Right lobe of liver (tissue), 6 donors: ENCODE measurements around the gene AGRN. TPM values are rescaled to one million over a fixed set of nuclear protein-coding genes. Genes with fewer than 3 reads are reported as not detected.
A peak's percentile ranks its signal among the peaks of the same experiment; 100 is the strongest.

Experiments used
- ATAC-seq, 4 donors: fragments of 200-7000 bp; cut with Tn5 transposase; one replicate each; pipeline ENCODE4 v1.9.1; 2020; ENCODE audit warnings: mild to moderate bottlenecking in 4 of 4, moderate library complexity in 4 of 4
- DNase-seq, 3 donors: peaks; one replicate each; pipeline ENCODE4 v3.0.0-alpha.2; 2020
- H3K27ac ChIP-seq, 3 donors: fragments of 200-600 bp; one replicate each; pipeline ENCODE4 v1.8.0; 2022
- H3K27me3 ChIP-seq, 2 donors: fragments of 200-600 bp; one replicate each; pipeline ENCODE4 v1.8.0; 2022
- H3K36me3 ChIP-seq, 4 donors: fragments of 200-600 bp; sonication (generic) in 1 of 4; one replicate each; pipeline versions ENCODE4 v1.5.1 to v1.8.0; 2017 to 2022; ENCODE audit warnings: control low read depth in 1 of 4
- H3K4me1 ChIP-seq, 4 donors: fragments of 200-600 bp; sonication (generic) in 1 of 4; one replicate each; pipeline versions ENCODE4 v1.5.1 to v1.8.0; 2017 to 2022; ENCODE audit warnings: control low read depth in 1 of 4
- H3K4me3 ChIP-seq, 3 donors: fragments of 200-600 bp; one replicate each; pipeline ENCODE4 v1.8.0; 2022
- H3K9me3 ChIP-seq, 4 donors: fragments of 200-600 bp; sonication (generic) in 1 of 4; one replicate each; pipeline versions ENCODE4 v1.5.1 to v1.8.0; 2017 to 2022; ENCODE audit warnings: control low read depth in 1 of 4
- POLR2A ChIP-seq: fragments of 450-650 bp; IDR thresholded peaks from one replicate; pipeline ENCODE4 v1.6.1; 2017; ENCODE audit warnings: antibody characterized with exemption, mild to moderate bottlenecking
- WGBS: methylation state at CpG from one replicate; pipeline ENCODE4 v1.1.6; 2018; ENCODE audit warnings: low coverage, low lambda C conversion rate; ENCODE audit not compliant: insufficient coverage; ENCODE audit errors: missing lambda C conversion rate; 5-methylcytosine and 5-hydroxymethylcytosine counted together
- intact Hi-C, 2 donors: fragments of 100-400 bp; cut with DNase I; formaldehyde crosslinking; loops; one replicate each; pipeline versions ENCODE4 v1.11.2 to v1.14.1; 2022
- total RNA-seq, 6 experiments: library from RNA; depleted of rRNA in 2 of 6; stranded (reverse); fragments of >200 nt in 2 of 6; fragmentation: NEBNext Ultra II Directional in 3 of 6; extraction: Animal tissue kit (Norgen Biotek cat#: 25700) in 3 of 6; gene quantifications; one replicate each; pipeline versions ENCODE4 v1.1.0 to v1.2.4, GENCODE V29; 2016 to 2023
- TF ChIP-seq, protein P1 (sequence below), 4 donors: fragments of 200-600 bp in 3 of 4; fragments of 450-650 bp in 1 of 4; IDR thresholded peaks; one replicate each; pipeline versions ENCODE4 v1.5.1 to v1.8.0; 2016 to 2022; ENCODE audit warnings: antibody characterized with exemption in 4 of 4, mild to moderate bottlenecking in 2 of 4
- donor health status: DM: no; HTN: yes; CAD: no.
- donor health status: DM: no; HTN: no; CAD: no.
- donor health status: DM: no; HTN: no; CAD: no.
- donor health status: DM: no; HTN: yes; CAD: no.
- donor health status: DM: no; HTN: yes; CAD: no.

Gene AGRN
- total RNA-seq, 6 experiments from 2014 or later = 14.2 to 44.5 (median 35.2) TPM

DNA sequence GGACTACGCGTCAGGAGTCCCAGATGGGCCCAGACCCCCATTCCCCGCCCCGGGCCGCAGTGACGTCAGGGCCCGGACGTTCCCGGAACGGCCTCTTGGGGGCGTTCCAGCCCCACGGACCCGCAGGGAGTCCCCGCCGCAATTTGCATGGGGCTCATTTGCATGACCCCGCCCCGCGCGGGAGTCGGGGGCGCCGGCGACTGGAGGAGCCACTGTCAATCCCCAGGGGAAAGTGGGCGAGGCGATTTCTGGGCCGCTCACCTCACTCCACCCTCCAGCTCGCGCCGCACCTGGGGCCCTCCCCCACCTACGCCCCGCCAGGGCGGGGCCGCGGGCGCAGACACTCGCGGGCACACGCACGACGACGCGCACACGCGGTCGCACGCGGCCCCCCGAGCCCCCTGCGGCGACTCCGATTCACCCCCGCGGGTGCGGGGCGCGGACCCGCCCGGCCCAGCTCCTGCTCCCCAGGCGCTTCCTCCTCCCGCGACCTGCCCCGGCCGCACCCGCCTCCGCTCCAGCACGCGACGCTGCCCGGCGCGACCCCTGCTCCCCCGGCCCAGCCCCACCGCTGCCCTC is 13.2 kb downstream of the AGRN start:
- H3K4me1 ChIP-seq = peaks cover 0 to 7% (median 0%) of the 10 kb centered on the region in 4 donors
- DNase-seq (peak in 2 of 3 donors; percentile 74 to 83), ATAC-seq (peak; percentile 70 to 89 (median 82))
- H3K9me3 ChIP-seq = no peaks in the 10 kb centered on the region
- H3K27me3 ChIP-seq = no peaks in the 10 kb centered on the region
- TF ChIP-seq POLR2A = no peak
- TF ChIP-seq, protein P1, sequence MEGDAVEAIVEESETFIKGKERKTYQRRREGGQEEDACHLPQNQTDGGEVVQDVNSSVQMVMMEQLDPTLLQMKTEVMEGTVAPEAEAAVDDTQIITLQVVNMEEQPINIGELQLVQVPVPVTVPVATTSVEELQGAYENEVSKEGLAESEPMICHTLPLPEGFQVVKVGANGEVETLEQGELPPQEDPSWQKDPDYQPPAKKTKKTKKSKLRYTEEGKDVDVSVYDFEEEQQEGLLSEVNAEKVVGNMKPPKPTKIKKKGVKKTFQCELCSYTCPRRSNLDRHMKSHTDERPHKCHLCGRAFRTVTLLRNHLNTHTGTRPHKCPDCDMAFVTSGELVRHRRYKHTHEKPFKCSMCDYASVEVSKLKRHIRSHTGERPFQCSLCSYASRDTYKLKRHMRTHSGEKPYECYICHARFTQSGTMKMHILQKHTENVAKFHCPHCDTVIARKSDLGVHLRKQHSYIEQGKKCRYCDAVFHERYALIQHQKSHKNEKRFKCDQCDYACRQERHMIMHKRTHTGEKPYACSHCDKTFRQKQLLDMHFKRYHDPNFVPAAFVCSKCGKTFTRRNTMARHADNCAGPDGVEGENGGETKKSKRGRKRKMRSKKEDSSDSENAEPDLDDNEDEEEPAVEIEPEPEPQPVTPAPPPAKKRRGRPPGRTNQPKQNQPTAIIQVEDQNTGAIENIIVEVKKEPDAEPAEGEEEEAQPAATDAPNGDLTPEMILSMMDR (IDR thresholded peaks at IDR 0.05) = peak; percentile 57 to 79 (median 74)
- H3K36me3 ChIP-seq = no peaks in the 10 kb centered on the region
- WGBS = no CpG with 5 or more reads among the region's 73 CpGs
- intact Hi-C loops = no loop called here
- no peak overlapping the region for H3K27ac ChIP-seq
- H3K4me3 ChIP-seq = peak overlapping the region; percentile 23 to 47 (median 33)

DNA sequence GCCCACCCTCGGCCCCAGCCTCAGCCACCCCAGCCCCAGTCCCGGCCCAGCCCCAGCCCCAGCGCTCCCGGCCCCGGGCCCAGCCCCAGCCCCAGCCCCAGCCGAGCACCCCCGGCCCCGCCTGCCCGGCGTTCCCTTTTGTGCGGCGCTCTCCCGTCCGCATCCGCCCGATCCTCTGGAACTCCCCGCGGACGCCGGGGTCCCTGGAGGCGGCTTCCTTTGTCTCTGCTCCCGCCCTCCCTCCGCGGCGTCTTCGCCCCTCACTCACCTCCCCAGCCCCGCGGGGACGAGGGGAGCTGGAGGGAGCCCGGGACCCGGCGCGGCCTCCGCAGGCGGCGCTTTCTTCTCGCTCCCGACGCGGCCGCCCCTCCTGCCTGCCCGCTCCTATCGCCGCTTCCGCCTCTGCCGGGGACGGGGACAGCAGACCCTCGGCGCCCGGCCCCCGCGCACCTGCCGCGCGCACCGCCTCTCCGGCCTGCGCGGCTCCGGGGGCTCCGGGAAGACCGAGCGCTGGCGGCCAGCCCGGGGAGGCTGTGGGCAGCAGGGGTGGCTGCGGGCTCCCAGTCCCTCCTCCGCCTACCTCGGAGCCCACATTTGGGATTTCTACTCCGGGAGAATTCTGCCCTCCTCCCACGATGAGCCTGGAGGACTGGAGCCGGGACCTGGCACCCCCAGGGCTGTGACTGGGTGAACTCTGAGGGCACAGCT is 14.0 kb downstream of the AGRN start:
- TF ChIP-seq POLR2A = no peak
- TF ChIP-seq, protein P1 (IDR thresholded peaks at IDR 0.05) = no peak
- no peaks in the 10 kb centered on the region for H3K36me3 ChIP-seq
- intact Hi-C loops = no loop called here
- WGBS = 49% methylated on average over 55 of the region's 71 CpGs
- H3K4me3 ChIP-seq = no peak overlapping the region
- H3K27me3 ChIP-seq = no peaks in the 10 kb centered on the region
- no peak for ATAC-seq
- H3K4me1 ChIP-seq = peaks cover 0 to 7% (median 0%) of the 10 kb centered on the region in 4 donors
- DNase-seq = no peak
- no peak overlapping the region for H3K27ac ChIP-seq
- H3K9me3 ChIP-seq = no peaks in the 10 kb centered on the region

DNA sequence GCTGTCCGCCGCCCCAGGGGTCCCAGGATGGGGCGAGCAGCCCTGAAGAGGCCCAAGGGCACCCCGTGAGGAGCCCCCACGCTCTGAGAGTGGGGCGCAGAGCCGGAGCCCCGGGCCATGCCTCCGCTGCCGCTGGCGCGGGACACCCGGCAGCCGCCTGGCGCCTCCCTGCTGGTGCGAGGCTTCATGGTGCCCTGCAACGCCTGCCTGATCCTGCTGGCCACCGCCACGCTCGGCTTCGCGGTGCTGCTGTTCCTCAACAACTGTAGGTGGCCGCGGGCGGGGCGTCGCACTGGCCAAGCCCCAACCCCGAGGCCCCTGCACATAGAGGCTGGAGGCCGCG is 14.5 kb downstream of the AGRN start:
- no peaks in the 10 kb centered on the region for H3K27me3 ChIP-seq
- H3K4me1 ChIP-seq = peaks cover 0 to 7% (median 0%) of the 10 kb centered on the region in 4 donors
- no peak overlapping the region for H3K4me3 ChIP-seq
- intact Hi-C loops = no loop called here
- no peak for DNase-seq
- no CpG with 5 or more reads among the region's 30 CpGs for WGBS
- no peak overlapping the region for H3K27ac ChIP-seq
- H3K36me3 ChIP-seq = no peaks in the 10 kb centered on the region
- no peak for ATAC-seq
- no peak for TF ChIP-seq POLR2A
- TF ChIP-seq, protein P1 (IDR thresholded peaks at IDR 0.05) = no peak
- no peaks in the 10 kb centered on the region for H3K9me3 ChIP-seq

DNA sequence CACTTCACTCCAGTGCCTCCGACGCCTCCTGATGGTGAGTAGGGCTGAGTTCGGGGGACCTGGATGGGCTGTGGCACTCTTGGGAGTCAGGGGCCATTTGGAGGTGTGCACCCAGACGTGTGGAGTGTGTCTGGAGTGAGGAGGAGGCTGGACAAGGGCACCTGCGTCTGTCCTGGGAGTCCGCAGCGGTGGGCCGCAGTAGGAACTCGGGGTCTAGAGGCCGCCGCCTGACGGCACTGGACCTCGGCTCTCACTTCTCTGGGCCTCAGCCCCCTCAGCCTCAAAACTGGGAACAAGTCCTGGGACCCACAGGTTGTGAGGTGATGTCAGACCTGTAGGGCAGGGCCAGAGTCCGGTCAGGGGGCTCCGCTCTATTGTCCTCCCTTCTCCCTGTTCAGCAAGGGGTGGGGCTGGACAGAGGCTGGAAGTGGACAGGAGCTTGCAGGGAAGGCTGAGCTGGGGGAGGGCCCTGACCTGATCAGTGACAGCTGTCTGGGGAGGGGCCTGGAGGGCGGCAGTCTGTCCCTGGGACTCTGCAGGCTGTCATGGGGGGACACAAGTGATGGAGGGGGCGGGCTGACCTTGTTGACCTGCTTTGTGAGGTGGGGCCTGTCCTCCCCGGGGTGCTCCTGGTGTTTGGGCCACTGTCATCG is 15.5 kb downstream of the AGRN start:
- ATAC-seq (no peak), DNase-seq (no peak)
- intact Hi-C loops = no loop called here
- Histone ChIP-seq H3K9me3 (no peaks in the 10 kb centered on the region), H3K27ac (no peak overlapping the region), H3K4me3 (no peak overlapping the region), H3K36me3 (no peaks in the 10 kb centered on the region), H3K4me1 (peaks cover 0 to 14% (median 5%) of the 10 kb centered on the region in 4 donors), H3K27me3 (no peaks in the 10 kb centered on the region)
- WGBS = 83% methylated on average over 1 of the region's 19 CpGs
- TF ChIP-seq, protein P1 (IDR thresholded peaks at IDR 0.05) = no peak
- no peak for TF ChIP-seq POLR2A
